NCI-H2081 (cell line): ENCODE results near the gene RIPK1.
"Not testable (repeated sequence)": the region's sequence is repeated elsewhere in the genome, so short reads cannot be mapped to it uniquely, and the experiment has no call there.

Experiments
- DNase-seq, 2 experiments: peaks; one replicate each; lab custom pipeline; 2025; lab: John Stamatoyannopoulos, UW

Gene RIPK1

GRCh38 chr6:3045777-3046176, 22.5 kb upstream of the RIPK1 start:
- DNase-seq = no peak

DNA sequence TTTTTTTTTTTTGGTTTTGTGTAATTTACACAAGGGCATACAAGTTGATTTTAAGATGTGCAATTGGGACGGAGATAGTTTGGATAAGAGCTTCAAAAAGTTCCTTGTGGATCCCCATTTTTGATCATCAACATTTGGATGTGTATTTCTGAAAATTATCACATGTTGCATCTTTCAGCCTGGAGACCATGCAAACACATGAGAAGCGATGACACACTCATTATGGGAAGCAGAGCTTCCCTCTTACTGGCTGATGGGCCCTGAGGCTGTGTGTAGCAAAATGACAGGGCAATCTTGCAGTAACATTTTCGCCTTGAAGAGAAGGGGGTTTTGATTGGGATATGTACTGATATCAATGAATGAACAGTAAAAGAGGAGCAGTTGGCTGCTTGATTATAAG, 22.0 kb upstream of the RIPK1 start:
- no peak for DNase-seq

DNA sequence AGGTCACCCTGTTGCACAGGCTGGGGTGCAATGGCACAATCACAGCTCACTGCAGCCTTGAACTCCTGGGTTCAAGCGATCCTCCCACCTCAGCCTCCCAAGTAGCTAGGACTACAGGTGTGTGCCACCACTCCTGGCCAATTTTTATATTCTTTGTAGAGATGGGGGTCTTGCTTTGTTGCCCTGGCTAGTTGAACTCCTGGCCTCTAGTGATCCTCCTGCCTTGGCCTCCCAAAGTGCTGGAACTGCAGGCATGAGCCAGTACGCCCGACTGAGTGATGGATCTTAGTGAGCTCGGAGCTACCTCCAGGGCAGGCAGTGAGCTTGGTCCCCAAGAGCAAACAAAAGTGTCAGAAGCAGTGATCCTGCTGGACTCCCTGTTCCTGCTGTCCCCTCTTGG, 20.3 kb upstream of the RIPK1 start:
- DNase-seq = not testable (repeated sequence)

DNA sequence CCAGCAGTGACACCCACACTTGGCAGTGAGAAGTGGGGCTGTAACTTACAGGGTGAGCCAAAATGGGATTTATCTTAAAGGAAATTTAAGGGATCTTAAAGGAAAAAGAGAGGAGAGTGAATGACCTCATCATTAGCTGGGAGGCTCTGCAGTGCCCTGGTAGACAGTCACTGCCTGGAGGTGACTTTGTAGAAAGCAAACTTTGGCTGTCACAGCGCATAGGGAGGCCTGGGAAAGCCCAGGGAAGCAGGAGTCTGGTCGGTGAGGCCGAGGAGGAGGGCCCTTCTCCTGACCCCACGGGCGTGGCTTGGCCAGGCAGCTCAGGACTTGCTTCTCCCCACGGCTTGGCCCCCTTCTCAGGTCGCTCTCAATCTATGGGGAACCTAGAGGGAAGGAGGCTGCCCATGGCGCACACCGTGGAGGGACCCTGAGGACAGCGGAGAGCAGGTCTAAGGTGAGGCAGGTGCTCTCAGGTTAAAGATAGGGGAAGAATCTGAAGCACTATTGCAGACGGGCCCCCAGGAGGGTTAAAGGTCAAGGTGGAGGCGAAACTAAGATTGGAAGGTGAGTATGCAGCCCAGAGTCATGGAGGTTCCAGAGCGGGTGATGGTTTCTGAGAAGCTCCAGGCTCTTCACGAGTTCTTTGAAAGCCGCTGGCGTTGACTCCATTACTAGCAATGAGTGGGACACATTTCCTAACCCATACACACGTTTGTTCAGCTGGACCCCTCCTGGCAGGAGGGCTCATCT, 15.6 kb upstream of the RIPK1 start:
- DNase-seq = no peak

GRCh38 chr6:3053231-3053508, 15.1 kb upstream of the RIPK1 start:
- no peak for DNase-seq

DNA sequence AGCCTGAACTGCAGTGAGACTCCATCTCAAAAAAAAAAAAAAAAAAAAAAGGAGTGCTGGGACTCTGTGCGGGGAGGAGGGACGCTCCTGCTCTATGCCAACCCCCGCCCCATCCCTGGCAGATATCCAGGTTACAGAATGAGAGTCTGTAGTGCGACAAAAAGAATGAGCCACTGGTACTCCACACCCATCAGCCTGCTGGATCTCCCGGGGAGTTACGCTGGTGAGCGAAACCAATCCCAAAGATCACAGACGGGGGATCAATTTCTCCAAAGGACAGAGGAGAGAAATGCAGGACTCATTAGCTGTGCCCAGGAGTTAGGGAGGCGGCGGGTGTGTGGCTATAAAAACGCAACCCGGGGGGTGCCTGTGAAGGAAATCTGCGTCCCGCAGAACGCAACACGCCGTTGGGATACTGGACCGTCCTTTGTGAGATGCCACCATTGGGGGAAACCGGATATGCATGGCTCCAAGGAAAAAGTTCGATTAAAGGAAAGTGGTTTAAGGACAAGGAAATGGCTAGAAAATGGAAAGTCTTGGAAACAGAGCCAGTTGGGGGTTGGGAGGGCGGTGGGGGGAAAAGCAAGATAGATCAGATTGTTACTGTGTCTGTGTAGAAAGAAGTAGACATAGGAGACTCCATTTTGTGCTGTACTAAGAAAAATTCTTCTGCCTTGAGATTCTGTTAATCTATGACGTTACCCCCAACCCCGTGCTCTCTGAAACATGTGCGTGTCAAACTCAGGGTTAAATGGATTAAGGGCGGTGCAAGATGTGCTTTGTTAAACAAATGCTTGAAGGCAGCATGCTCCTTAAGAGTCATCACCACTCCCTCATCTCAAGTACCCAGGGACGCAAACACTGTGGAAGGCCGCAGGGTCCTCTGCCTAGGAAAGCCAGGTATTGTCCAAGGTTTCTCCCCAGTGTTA, 13.8 kb upstream of the RIPK1 start:
- peak; percentile 11 to 15 for DNase-seq

- DNase-seq = not testable (repeated sequence)
Measured at GRCh38 chr6:3055158-3055499, 13.2 kb upstream of the RIPK1 start.

- DNase-seq = no peak
Measured at GRCh38 chr6:3057063-3057770, 11.1 kb upstream of the RIPK1 start.

GRCh38 chr6:3058957-3059356, 9.3 kb upstream of the RIPK1 start:
- no peak for DNase-seq

- DNase-seq = not testable (repeated sequence)
Measured at GRCh38 chr6:3060092-3060491, 8.2 kb upstream of the RIPK1 start.

- no peak for DNase-seq
Measured at GRCh38 chr6:3061501-3061941, 6.8 kb upstream of the RIPK1 start.

DNA sequence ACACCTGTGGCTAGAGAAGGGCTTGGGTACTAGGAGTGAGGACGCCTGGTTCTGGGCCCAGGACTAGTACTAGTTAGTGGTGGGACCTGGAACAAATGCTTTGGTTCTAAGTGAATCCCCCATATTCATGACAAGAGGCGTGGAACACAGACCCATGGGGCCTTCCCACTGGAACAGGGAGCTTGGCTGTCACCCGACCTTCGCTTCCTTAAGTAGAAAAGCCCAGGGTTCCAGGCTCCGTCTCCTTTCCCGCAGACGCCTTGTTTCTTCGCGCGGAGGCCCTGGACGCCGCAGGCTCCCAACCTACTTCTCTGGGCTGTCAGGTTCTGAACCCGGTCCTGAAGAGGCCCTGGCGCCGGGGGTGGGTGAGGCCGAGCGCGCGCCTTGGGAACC, 5.0 kb upstream of the RIPK1 start:
- DNase-seq = not testable (repeated sequence)

DNA sequence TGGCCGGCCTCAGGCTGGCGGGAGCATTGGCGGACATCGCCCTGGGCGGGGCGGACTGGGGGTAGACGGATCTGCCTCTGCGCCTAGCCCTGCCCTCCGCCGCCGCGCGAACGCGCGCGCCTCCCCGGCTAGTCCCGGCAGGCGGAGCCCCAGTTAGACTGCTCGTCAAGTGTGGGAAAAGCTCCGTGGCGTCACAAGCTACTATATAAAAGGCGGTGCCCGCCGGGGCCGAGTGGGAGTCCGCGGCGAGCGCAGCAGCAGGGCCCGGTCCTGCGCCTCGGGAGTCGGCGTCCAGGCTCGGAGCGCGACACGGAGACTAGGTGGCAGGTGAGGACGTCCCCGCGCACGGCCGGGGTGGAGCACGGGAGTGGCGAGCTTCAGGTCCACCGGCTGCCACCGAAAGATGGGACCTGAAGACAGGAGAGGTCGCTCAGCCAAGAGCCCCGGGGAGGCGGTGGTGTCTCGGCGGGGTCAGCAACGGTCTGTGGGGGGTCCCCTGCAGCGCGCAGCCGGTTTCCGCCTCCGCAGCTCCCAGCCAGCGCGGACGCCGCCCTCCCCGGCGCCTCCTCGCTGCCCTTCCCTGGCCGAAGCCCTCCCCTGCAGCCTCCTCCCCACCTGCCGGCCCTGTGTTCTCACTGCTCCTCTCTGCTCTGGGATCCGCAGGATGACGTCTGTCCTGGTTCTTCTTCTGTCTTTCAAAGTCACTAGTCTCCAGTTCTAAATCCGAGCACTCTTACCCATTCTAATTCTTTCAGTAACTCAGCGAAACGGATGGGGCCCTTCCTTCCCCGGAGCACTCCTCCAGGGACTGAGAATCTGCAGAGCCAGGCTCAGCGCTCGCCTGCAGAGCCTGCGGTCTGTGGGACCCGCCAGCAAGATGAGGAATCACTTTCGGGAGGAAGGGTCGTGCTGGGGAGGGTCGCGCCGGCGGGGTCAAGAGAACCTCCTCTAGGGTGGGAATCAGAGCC, 4.3 kb upstream of the RIPK1 start:
- peak; percentile 69 to 83 for DNase-seq

GRCh38 chr6:3071568-3071967, 3.3 kb downstream of the RIPK1 start:
- no peak for DNase-seq

DNA sequence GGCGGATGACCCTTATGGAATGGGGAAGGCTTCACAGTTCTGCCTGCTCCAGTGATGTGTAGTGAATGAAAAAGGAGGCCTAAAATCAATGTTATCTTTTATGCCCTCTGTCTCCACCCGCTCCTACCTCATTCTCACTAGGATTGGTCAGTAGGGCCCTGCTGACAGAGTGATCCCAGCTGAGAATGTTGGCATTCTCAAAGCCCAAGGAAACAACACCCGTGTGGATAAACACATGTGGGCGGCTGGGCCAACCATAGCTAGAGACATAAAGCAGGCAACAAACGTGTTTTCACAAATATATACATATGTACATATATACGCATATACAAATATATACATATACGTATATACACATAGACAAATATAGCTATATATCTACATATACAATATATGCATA, 4.5 kb downstream of the RIPK1 start:
- DNase-seq = no peak

- DNase-seq = no peak
Measured at GRCh38 chr6:3073382-3073781, 5.1 kb downstream of the RIPK1 start.

DNA sequence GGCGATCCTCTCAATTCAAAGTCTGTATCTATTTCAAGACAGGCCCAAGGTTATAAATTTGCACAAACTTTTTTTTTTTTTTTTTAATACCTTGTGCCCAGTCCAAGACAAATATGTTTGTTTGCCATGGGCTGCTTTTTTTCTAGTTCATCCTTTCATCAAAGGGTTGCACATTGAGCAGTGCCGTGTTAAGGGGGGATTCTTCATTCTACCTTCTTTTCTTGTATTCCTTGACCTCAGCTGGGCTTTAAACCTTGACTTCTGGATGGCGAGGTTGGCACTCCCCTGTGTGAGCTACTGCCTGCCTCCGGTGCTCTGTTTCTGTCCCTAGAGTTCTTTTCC, 7.4 kb downstream of the RIPK1 start:
- DNase-seq = no peak

- no peak for DNase-seq
Measured at GRCh38 chr6:3076320-3076719, 8.0 kb downstream of the RIPK1 start.

DNA sequence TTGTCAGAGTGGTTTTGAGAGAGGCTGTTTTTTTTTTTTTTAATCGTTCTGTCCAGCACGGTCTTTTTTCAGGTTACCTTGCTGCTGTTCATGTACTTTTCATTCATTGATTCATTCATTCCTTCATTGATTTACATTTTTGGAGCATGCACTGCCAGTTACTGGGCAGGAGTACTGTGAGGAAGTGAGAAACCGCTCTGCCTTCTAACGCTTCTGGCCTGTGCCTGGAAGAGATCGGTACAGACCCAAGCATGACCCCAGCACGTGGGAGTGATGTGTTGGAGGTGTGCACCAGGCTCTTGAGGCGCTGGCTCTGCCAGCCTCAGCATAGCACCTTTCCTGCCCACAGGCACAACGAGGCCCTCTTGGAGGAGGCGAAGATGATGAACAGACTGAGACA, 9.1 kb downstream of the RIPK1 start:
- DNase-seq = no peak

DNA sequence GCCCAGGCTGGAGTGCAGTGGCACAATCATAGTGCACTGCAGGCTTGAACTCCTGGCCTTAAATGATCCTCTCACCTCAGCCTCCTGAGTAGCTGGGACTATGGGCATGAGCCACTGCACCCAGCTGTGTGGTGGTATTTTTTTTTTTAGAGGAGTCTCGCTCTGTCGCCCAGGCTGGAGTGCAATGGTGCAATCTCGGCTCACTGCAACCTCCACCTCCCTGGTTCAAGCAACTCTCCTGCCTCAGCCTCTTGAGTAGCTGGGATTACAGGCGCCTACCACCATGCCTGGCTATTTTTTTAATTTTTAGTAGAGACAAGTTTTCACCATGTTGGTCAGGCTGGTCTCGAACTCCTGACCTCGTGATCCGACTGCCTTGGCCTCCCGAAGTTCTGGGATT, 10.7 kb downstream of the RIPK1 start:
- not testable (repeated sequence) for DNase-seq

- DNase-seq = no peak
Measured at GRCh38 chr6:3079682-3080081, 11.4 kb downstream of the RIPK1 start.

DNA sequence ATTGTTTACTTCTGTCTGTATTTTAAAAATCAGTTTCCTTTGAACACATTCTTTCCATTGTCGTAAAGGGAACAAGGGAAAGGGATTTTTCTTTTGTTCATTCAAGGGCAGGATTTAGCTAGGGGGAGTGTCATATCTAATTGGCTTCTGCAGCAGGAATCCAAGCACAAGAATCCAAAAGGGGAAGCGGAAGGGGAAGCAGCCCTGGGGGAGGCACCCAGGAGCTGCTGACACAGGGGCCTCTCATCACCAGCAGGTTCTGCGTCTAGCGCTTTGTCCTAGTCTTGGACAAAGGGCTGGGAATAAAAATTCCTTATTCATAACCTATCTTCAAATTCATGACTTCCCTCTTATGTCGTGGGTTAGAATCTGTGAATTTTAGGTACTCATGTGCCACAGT, 13.7 kb downstream of the RIPK1 start:
- no peak for DNase-seq
